Suppressor macrophage treated with lipopolysaccharide for 1 hour (primary cell): ENCODE results near the gene LAMA5.

Experiments
- DNase-seq, 3 donors: peaks; one replicate each; pipeline ENCODE4 v3.0.0-alpha.2; 2020 to 2022

The LAMA5 gene

GRCh38 chr20:62371588-62372041 is 4.5 kb upstream of the LAMA5 start:
- DNase-seq: no peak

- no peak for DNase-seq
Observed at GRCh38 chr20:62370807-62371587, 3.9 kb upstream of the LAMA5 start.

GRCh38 chr20:62370115-62370806 is 3.1 kb upstream of the LAMA5 start:
- DNase-seq: peak; percentile 83 to 90 (median 88)

GRCh38 chr20:62369815-62370114 is 2.7 kb upstream of the LAMA5 start:
- no peak for DNase-seq

- DNase-seq: peak; percentile 41 to 64 (median 54)
Observed at GRCh38 chr20:62368976-62369814, 2.1 kb upstream of the LAMA5 start.

- no peak for DNase-seq
Observed at GRCh38 chr20:62368392-62368975, 1.4 kb upstream of the LAMA5 start.

- peak in 1 of 3 donors; percentile 28 for DNase-seq
Observed at GRCh38 chr20:62367633-62368391, 700 bp upstream of the LAMA5 start.

- DNase-seq: peak in 1 of 3 donors; percentile 57
Observed at GRCh38 chr20:62366370-62367135, 559 bp downstream of the LAMA5 start.

GRCh38 chr20:62365814-62366369 is 1.2 kb downstream of the LAMA5 start:
- DNase-seq: no peak

- no peak for DNase-seq
Observed at GRCh38 chr20:62364911-62365736, 2.0 kb downstream of the LAMA5 start.

GRCh38 chr20:62363920-62364851 is 2.9 kb downstream of the LAMA5 start:
- DNase-seq: peak in 2 of 3 donors; percentile 29 to 51

- DNase-seq: no peak
Observed at GRCh38 chr20:62362991-62363919, 3.9 kb downstream of the LAMA5 start.

- no peak for DNase-seq
Observed at GRCh38 chr20:62362590-62362940, 4.5 kb downstream of the LAMA5 start.

- no peak for DNase-seq
Observed at GRCh38 chr20:62361799-62362589, 5.1 kb downstream of the LAMA5 start.

GRCh38 chr20:62360854-62361798 is 6.0 kb downstream of the LAMA5 start:
- no peak for DNase-seq
